Endometrium (tissue), 2 donors: ENCODE data around the gene RSBN1.

Experiments
- FAIRE-seq: peaks from 2 replicates; lab custom pipeline; 2012; peaks lifted over from hg19 to GRCh38; lab: Jason Lieb, UNC
- donor health status: control.
- donor health status: control.

The RSBN1 gene

DNA sequence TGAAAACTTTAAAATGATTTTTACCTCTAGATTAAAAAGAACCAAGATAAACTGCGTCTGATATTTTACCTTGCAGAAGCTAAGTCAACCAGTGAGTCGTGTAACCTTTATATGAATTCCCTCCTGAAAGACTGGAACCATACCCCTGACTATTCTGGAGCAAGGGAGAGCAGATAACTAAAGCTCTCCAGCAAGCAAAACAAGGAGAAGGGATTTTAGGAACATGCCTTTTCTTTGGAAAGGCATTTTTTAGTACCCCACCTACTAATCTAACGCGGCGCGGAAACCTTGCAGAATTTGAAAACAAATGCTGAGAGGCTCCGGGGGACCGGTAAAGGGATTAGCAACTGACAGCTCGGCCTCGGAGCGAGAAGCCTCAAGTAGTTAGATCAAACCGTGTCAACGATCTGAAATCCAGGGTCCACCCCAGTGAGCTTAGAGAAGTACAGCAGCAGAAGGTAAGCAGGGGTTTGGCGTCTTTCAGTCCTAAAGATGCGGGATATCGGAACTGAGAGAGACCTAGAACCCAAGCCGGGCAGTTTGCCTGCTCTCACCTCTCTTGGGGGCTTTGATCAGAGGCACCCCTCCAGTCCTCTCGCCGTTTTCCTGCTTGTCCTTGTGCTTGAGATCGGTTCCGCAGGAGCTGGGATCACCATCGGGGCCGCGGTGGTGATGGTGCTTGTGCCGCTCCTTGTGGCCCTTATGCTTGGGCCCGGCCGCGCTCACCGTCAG is 954 bp downstream of the RSBN1 start:
- no peak for FAIRE-seq

DNA sequence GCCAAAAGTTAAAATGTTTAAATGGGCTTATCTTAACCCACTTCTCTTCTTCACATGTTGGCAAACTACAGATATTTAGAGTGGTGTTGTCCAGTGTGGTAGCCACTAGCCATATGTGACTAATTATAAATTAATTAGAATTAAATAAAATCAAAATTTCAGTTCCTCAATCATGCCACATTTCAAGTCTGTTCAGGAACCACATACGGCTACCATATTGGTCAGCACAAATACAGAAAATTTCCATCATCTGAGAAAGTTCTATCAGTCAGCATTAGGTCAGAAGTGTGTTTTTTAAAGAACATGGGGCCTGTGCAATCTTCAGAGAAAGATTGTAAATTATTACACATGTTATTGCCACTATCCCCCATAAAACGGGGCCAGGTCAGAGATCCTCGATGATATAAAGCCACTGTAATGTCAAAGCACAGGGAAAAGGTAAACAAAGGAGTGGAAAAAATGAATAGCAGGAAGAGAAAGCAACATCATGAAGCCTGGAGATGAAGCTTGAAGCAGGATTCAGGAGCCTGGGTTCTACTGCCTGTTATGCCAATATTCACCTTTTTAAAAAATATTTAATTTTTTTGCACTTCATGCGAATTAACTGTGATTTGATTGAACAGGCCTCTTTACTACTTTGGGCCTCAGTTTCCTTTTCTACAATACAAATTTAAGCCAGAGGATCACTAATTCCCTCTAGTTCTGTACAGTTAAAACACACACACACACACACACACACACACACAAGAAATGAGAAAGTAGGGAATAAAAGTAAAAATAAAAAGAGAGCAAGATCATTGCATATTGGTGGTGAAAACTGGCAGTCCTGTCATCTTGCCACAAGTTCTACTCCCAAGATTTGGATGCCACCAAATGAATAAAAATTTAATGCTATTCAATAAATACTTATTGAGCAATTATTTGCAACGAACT is 2.3 kb downstream of the RSBN1 start:
- FAIRE-seq: no peak

DNA sequence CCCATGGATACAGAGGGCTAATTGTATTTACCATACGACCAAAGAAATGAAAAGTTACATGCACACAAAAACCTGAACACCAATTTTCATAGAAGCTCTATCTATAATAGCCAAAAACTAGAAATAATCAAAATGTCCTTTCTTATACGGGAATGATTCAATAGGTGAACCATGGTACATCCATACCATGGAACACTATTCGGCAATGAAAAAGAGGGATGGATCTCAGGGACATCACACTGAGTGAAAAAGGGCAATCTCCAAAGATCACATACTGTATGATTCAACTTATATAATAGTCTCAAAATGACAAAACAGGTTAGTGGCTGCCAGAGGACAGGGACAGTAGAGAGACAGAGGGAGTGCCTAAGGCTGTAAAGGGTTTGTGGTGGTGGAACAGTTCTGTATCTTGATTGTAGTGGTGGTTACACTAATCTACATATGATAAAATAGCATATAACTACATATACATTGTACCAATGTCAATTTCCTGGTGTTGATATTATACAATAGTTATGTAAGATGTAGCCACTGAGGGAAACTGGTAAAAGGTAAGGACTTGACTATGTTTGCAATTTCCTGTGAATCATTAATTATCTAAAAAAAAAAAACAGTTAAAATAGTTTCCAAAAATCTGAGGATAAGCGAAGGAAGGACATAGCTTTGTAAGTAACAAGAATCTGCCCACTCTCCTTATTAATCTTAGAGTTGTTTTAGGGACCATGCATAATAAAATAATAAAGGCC is 3.7 kb downstream of the RSBN1 start:
- no peak for FAIRE-seq

DNA sequence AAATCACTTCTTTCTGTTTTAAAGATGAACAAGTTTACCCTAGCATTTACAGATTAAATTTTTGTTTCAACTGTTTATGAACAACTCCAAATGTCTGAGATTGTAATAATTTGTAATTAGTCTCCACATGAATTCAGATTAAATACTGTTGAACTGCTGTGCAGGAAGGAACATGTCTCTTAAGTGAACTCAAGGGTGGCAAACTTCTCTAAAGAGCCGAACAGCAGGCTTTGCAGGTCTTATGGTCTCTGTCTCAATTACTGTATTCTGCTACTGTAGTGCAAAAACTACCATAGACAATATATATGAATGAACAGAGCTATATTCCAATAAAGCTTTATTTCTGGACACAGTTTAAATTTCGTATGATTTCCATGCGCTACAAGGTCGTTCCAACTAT is 6.6 kb downstream of the RSBN1 start:
- no peak for FAIRE-seq

DNA sequence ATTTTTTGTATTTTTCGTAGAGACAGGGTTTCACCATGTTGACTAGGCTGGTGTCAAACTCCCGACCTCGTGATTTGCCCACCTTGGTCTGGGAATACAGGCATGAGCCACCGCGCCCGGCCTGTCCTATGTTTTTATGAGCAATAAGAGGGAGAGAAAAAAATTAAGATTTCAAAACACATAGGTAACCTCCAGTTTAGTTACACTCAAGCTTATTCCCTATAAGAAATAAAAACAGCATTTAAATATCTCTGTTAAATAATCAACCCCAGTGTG is 7.1 kb downstream of the RSBN1 start:
- FAIRE-seq: no peak

DNA sequence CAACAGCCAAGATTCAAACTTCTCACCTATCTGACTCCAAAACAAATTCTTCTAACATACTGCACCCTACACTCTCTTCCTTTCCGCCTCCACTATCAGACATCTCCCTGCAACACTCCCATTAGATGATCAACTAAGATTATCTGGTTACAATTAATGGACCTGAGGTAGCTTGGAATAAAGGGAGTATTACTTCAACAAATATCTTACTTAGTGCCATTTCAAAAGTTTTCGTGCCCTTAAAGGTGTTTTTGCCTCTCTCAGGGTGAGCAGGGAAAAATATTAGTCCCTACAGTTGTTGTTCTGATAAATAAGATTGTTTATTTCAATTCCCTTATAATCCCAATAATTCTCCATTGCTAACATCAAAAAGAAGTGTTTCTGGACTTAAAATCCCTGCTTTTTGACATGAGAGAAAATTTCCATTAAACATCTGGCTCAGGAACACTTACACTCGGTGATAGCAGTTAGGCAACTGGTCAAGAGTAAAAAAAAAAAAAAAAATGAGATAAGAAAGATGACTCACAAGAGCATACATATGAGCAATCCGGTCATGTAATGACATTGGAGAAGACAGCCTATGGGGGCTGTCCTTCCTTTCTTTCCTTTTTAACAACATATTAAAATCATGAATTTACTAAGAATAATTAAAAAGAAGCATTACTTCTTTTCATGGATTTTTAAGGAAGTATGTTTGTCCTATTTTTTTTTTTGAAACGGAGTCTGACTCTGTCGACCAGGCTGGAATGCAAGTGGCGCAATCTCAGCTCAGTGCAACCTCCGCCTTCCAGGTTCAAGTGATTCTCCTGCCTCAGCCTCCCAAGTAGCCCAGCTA is 7.6 kb downstream of the RSBN1 start:
- no peak for FAIRE-seq

- FAIRE-seq: no peak
Measured at GRCh38 chr1:113802367-113803007, 9.8 kb downstream of the RSBN1 start.

DNA sequence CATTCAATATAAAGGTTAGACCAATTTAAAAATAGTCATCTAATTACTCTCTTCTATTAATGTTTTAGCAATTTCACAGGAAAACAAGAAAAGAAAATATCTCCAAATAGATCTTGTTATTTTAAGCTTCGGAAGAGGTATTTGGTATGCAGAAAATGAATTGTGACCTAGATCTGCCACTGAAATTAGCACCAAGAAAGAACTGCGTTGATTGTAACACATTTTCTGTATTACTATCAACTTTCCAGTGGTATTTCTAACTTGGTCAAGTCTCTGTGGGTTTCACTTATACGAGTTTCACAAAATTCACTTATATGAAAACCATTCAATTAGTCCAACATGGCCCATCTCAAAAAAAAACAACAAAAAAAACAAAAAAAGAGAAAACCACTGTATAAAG is 11.8 kb downstream of the RSBN1 start:
- no peak for FAIRE-seq

DNA sequence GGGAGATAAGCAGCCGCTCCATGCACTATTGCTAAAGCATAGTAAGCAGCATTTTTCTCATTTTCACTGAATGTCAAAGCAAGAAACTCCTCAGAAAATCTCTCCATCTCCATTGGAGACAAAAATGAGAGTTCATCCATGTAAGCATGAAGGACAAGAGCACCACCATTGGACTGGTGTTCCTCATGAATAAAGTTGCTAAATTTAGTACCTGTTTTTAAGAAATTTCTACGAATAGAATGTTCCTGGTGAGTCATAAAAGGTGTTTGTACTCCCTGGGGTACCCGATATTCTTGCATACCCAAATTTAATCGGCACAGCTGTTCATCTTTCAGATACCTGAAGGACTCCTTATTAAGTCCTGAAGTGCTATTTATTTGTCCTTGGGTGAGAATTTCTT is 14.8 kb downstream of the RSBN1 start:
- no peak for FAIRE-seq

- no peak for FAIRE-seq
Measured at GRCh38 chr1:113793878-113794834, 18.1 kb downstream of the RSBN1 start.

GRCh38 chr1:113792986-113793385 is 19.3 kb downstream of the RSBN1 start:
- FAIRE-seq: no peak

- FAIRE-seq: no peak
Measured at GRCh38 chr1:113792471-113792870, 19.8 kb downstream of the RSBN1 start.

DNA sequence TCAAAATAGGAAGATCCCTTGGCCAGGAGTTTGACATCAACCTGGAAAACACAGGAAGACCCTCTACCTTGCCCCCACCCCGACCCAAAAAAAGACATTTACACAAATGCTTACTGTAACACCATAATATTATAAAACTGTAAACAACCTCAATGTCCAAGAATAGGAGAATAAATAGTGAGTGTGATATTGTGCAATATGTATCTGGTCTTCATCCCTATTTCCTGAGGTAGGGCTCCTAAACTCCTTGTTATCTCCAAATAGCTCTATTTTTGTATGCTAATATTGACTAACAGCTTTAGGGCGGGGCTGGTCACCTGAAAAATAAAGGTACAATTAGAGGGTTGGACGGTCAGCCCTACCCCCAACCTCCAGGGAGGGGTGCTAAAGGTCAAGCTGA is 23.5 kb downstream of the RSBN1 start:
- FAIRE-seq: no peak

GRCh38 chr1:113787663-113788062 is 24.6 kb downstream of the RSBN1 start:
- FAIRE-seq: no peak

- no peak for FAIRE-seq
Measured at GRCh38 chr1:113786069-113786468, 26.2 kb downstream of the RSBN1 start.

DNA sequence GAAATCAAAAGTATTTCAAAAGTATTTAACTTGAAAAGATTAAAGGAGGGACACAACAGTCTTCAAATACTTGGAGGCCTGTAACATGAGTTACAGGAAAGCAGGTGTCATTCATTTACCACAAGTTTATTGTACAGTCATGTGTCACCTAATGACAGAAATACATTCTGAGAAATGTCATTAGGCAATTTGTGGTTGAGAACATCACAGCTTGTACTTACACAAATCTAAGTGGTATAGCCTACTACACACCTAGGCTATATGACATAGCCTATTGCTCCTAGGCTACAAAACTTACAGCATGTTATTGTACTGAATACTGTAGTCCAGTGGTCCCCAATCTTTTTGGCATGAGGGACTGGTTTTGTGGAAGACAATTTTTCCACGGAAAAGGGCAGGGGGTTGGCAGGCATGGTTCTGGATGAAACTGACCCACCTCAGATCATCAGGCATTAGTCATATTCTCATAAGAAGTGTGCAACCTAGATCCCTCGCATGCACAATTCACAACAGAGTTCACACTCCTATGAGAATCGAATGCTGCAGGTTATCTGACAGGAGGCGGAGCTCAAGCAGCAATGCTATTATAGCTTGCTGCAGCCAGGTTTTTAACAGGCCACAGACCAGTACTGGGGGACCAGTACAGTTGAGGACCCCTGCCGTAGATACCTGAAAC is 28.0 kb downstream of the RSBN1 start:
- FAIRE-seq: no peak

- no peak for FAIRE-seq
Measured at GRCh38 chr1:113783254-113784103, 28.8 kb downstream of the RSBN1 start.

DNA sequence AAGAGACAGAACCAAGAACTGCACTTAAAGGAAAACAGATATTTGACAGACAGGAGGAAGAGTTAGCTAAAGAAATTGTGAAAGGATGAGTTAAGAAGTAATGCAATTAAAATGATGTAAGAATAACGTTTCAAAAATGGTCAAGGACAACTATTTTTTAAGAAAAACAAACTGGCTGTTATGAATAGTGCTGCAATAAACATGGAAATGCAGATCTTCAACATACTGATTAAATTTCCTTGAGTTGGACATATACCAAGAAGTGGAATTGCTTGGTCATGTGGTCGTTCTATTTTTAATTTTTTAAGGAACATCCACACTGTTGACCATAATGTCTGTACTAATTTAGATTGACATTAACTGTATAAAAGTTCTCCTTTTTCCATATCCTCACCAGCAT is 29.9 kb downstream of the RSBN1 start:
- FAIRE-seq: no peak
